Measurements from ENCODE around the gene ADSL.

ADSL gene

DNA sequence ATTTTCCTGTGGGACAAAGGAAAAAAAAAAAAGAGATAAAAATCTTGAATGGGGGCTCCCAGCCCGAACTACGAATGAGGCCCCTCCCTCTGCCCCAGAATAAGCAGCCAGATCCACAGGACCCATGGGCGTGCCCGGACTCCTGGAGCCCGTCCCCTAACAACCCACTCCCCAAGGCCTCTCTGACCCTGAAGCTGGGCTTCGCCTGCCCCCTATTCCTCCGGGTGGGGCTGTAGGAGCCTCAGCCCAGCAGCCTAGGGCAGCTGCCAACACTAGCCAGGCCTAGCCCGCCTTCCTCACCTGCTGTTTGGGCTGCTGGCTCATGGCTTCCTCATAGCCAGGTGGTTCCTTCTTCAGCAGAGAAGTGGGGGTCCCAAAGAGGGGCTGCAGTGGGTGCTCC is 70.7 kb downstream of the ADSL start:
- 95 to 96% methylated on average over 3 to 8 of the region's 8 CpGs for WGBS, 2 experiments (ENCODE audit: insufficient coverage in 2 of 2)
- no peaks in the 10 kb centered on the region for H3K4me1 ChIP-seq (ENCODE audit: control insufficient read depth, insufficient read depth, low read length, poor library complexity, severe bottlenecking)
- no peak overlapping the region for H3K4me3 ChIP-seq (ENCODE audit: extremely low read depth, insufficient read depth, low read length, poor library complexity, severe bottlenecking)
- peaks cover 88% of the 10 kb centered on the region for H3K36me3 ChIP-seq (ENCODE audit: control insufficient read depth, insufficient read depth, low read length)
- no peak overlapping the region for H3K27ac ChIP-seq (ENCODE audit: low read depth, low read length, severe bottlenecking)
- H3K9me3 ChIP-seq (ENCODE audit: control insufficient read depth, low read length), result no peaks in the 10 kb centered on the region

DNA sequence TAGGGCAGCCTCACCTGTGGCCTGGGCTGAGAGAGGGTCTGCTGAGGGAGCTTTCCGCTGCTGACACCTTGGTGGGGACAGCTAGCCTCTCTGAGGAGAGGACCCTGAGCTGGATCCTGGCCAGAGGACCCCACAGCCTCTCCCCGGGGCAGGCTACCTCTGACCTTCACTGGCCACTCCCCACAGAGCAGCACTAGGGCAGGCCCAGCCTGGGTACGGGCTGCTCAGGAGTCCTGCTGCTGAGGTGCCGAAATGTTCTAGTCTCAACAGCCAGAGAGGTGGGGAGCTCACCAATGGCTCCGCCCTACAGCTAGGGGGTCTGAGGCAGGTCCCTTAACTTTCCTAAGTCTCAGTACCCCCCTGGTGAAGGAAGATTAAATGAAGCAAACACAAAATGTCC is 71.6 kb downstream of the ADSL start:
- H3K36me3 ChIP-seq (ENCODE audit: control insufficient read depth, insufficient read depth, low read length), result peaks cover 89% of the 10 kb centered on the region
- H3K4me1 ChIP-seq (ENCODE audit: control insufficient read depth, insufficient read depth, low read length, poor library complexity, severe bottlenecking), result no peaks in the 10 kb centered on the region
- no peak overlapping the region for H3K27ac ChIP-seq (ENCODE audit: low read depth, low read length, severe bottlenecking)
- 92 to 93% methylated on average over 2 to 4 of the region's 5 CpGs for WGBS, 2 experiments (ENCODE audit: insufficient coverage in 2 of 2)
- H3K4me3 ChIP-seq (ENCODE audit: extremely low read depth, insufficient read depth, low read length, poor library complexity, severe bottlenecking), result no peak overlapping the region
- H3K9me3 ChIP-seq (ENCODE audit: control insufficient read depth, low read length), result no peaks in the 10 kb centered on the region

DNA sequence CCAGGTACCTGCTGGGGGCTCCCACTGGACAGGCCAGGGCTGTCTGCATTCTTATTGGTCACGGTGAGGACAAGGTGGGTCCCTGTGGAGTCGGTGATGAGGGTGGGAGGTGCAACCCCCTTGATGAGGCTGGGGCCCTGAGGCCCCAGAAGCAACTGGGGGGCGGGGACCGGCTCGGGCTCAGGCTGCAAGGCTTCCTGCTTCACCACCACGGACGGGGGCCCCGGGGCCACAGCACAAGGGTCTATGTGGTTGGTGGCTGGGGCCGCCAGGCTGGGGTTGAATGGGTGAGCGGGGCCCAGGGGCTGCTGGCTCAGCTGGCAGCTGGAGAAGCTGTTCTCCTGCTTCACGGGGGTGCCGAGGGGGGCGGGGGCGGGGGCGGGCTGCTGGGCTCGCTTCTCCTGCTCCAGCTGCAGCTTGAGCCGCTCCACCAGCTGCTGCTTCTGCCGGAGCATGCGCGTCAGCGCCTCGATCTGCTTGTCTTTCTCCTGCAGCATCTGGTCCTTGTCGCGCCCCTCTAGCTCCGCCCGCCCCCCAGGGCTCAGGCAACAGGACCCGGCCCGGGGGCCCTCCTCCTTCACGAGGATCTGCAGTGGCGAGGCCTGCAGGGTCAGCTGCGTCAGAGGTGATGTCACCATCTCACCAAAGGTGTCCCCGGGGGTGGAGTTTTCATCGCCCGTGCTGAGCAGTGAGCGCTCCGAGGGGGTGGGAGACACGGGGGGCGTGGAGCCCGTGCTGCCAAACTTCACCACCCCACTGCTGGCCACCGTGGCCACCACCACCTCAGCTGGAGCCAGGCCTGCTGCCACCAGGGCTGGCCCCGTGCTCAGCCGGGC is 72.3 kb downstream of the ADSL start:
- Histone ChIP-seq H3K4me1 (ENCODE audit: control insufficient read depth, insufficient read depth, low read length, poor library complexity, severe bottlenecking) (no peaks in the 10 kb centered on the region), H3K36me3 (ENCODE audit: control insufficient read depth, insufficient read depth, low read length) (peaks cover 89% of the 10 kb centered on the region), H3K9me3 (ENCODE audit: control insufficient read depth, low read length) (no peaks in the 10 kb centered on the region), H3K27ac (ENCODE audit: low read depth, low read length, severe bottlenecking) (no peak overlapping the region), H3K4me3 (ENCODE audit: extremely low read depth, insufficient read depth, low read length, poor library complexity, severe bottlenecking) (no peak overlapping the region)
- 87 to 90% methylated on average over 37 to 39 of the region's 42 CpGs for WGBS, 2 experiments (ENCODE audit: insufficient coverage in 2 of 2)

DNA sequence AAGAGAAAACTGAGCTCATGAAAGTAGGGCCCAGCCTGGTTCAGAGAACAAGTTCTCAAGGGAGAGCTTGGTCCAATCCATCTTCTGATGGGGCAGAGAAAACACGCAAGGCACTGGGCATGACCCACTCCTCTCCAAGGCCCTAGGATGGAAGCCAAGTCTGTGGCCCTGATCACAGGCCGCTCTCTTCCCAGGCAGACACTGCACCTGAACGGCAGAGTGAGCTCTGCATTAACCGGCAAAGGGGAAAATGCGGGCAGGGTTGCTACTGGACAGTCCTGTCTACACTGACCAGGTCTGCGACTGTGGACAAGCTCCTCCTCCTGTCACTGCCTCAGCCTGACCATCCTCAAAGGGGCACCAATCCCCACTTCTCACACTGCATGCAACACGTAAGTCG is 73.4 kb downstream of the ADSL start:
- H3K9me3 ChIP-seq (ENCODE audit: control insufficient read depth, low read length), result no peaks in the 10 kb centered on the region
- peaks cover 95% of the 10 kb centered on the region for H3K36me3 ChIP-seq (ENCODE audit: control insufficient read depth, insufficient read depth, low read length)
- no peaks in the 10 kb centered on the region for H3K4me1 ChIP-seq (ENCODE audit: control insufficient read depth, insufficient read depth, low read length, poor library complexity, severe bottlenecking)
- H3K4me3 ChIP-seq (ENCODE audit: extremely low read depth, insufficient read depth, low read length, poor library complexity, severe bottlenecking), result no peak overlapping the region
- WGBS, 2 experiments (ENCODE audit: insufficient coverage in 2 of 2), result 89 to 96% methylated on average over 7 to 8 of the region's 8 CpGs
- no peak overlapping the region for H3K27ac ChIP-seq (ENCODE audit: low read depth, low read length, severe bottlenecking)

DNA sequence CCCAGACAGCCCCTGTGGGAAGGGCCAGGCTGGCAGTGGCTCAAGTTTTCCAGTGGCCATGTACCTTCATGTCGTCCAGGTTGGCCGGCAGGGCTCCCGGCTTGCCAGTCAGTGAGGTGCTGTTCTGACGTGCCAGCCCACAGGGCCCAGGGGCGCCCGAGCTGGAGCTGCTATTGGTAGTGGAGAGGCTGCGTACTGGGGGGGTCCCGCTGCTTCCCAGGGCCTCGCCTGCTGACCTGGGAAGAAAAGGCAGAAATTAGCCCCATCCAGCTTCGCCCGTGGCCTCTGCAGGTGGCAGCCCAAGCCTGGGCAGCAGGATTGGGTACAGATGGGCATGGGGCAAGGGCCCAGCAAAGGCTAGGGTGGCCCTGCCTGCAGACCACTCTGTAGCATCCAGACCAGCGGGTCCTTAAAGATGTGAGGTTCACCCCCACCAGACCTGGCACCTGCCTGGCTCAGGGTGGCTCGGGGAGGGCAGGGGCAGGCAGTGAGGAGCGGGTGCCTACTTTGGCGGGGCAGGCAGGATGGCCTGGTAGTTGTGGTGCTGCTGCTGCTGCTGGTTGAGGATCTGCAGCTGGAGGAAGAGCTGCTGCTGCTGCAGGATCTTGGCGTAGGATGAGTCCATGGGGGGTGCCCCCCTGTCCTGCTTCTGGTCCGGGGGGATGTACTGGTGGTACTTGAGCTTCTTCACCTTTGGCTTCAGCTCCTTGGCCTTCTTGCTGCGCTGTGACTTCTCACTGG is 74.2 kb downstream of the ADSL start:
- WGBS, 2 experiments (ENCODE audit: insufficient coverage in 2 of 2), result 92 to 100% methylated on average over 14 to 18 of the region's 18 CpGs
- peaks cover 98% of the 10 kb centered on the region for H3K36me3 ChIP-seq (ENCODE audit: control insufficient read depth, insufficient read depth, low read length)

DNA sequence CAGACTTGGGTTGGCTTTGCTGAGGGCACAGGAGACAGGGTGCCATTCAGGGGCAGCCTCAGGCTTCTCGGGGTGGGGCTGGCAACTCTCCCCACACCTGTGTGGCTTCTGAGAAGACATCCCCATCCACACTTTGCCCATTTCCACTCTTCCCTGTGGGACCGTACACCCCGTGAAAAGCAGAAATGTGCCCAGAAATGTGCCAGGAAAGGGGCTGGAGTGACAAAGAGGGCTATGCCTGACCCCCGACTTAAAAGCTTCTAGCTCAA is 74.7 kb downstream of the ADSL start:
- Histone ChIP-seq H3K36me3 (ENCODE audit: control insufficient read depth, insufficient read depth, low read length) (peaks cover 98% of the 10 kb centered on the region), H3K9me3 (ENCODE audit: control insufficient read depth, low read length) (no peaks in the 10 kb centered on the region), H3K4me3 (ENCODE audit: extremely low read depth, insufficient read depth, low read length, poor library complexity, severe bottlenecking) (no peak overlapping the region), H3K27ac (ENCODE audit: low read depth, low read length, severe bottlenecking) (no peak overlapping the region), H3K4me1 (ENCODE audit: control insufficient read depth, insufficient read depth, low read length, poor library complexity, severe bottlenecking) (no peaks in the 10 kb centered on the region)
- 93 to 100% methylated on average over 1 to 4 of the region's 4 CpGs for WGBS, 2 experiments (ENCODE audit: insufficient coverage in 2 of 2)

More for the DNA sequence above, 74.2 kb downstream of the ADSL start:
- Histone ChIP-seq H3K9me3 (ENCODE audit: control insufficient read depth, low read length) (no peaks in the 10 kb centered on the region), H3K4me1 (ENCODE audit: control insufficient read depth, insufficient read depth, low read length, poor library complexity, severe bottlenecking) (no peaks in the 10 kb centered on the region), H3K4me3 (ENCODE audit: extremely low read depth, insufficient read depth, low read length, poor library complexity, severe bottlenecking) (no peak overlapping the region), H3K27ac (ENCODE audit: low read depth, low read length, severe bottlenecking) (no peak overlapping the region)

DNA sequence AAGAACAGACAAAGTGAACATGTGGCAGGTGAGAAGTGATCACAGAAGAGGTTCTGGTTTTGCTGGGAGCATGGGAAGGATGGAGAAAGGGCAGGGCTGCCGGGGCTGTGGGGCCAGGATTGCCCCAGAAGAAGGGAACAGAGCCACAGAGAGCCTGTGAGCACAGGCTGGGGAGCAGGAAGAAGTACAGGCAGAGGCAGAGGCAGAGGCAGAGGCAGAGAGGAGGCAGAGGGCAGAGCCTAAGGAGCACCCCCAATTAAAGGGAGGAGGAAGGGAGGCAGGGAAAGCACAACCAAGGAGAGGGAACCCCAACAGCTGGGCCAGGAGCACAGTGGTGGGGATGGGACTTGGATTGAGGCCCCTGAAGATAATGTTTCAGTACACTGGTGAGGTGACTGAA is 75.6 kb downstream of the ADSL start:
- Histone ChIP-seq H3K4me3 (ENCODE audit: extremely low read depth, insufficient read depth, low read length, poor library complexity, severe bottlenecking) (no peak overlapping the region), H3K27ac (ENCODE audit: low read depth, low read length, severe bottlenecking) (no peak overlapping the region), H3K36me3 (ENCODE audit: control insufficient read depth, insufficient read depth, low read length) (peaks cover 98% of the 10 kb centered on the region), H3K9me3 (ENCODE audit: control insufficient read depth, low read length) (no peaks in the 10 kb centered on the region), H3K4me1 (ENCODE audit: control insufficient read depth, insufficient read depth, low read length, poor library complexity, severe bottlenecking) (no peaks in the 10 kb centered on the region)
- 88 to 100% methylated on average over 1 of the region's 1 CpG for WGBS, 2 experiments (ENCODE audit: insufficient coverage in 2 of 2)

DNA sequence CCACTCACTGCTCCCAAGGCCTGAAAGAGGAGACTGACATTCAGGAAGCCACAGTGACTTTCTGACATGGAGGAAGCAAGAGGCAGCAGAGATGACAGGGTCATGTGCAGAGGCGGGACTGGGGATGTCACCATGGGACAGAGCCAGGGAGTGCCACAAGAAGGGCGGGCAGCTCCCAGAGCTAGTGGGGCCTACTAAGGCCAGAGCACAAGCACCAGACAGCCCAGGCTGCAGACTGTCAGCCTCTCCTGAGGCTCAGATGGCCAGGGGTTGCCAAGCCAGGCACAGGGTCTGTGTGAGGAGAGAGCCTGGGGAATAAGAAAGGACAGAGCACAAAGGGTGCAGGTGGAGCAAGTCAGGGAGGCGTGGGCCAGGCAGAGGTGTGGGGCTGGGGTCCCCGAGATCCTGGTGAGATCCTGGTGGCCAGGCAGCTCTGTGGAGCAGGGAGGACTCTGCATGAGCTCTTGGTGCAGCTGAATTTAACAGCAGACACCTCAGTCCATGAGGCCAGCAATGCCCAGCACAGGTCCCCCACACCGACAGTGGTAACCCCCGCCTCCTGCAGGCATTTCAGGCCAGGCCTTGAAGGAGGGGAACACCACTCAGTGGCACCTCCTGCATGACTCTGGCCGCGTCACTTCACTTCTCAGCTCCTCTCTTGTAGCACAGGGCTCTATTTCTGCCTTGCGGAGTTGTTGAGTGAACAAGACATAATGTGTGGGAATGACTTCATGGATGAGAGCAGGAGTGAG is 76.4 kb downstream of the ADSL start:
- peaks cover 98% of the 10 kb centered on the region for H3K36me3 ChIP-seq (ENCODE audit: control insufficient read depth, insufficient read depth, low read length)
- no peaks in the 10 kb centered on the region for H3K9me3 ChIP-seq (ENCODE audit: control insufficient read depth, low read length)
- no peak overlapping the region for H3K4me3 ChIP-seq (ENCODE audit: extremely low read depth, insufficient read depth, low read length, poor library complexity, severe bottlenecking)
- no peaks in the 10 kb centered on the region for H3K4me1 ChIP-seq (ENCODE audit: control insufficient read depth, insufficient read depth, low read length, poor library complexity, severe bottlenecking)
- 90 to 97% methylated on average over 5 to 9 of the region's 9 CpGs for WGBS, 2 experiments (ENCODE audit: insufficient coverage in 2 of 2)
- no peak overlapping the region for H3K27ac ChIP-seq (ENCODE audit: low read depth, low read length, severe bottlenecking)

DNA sequence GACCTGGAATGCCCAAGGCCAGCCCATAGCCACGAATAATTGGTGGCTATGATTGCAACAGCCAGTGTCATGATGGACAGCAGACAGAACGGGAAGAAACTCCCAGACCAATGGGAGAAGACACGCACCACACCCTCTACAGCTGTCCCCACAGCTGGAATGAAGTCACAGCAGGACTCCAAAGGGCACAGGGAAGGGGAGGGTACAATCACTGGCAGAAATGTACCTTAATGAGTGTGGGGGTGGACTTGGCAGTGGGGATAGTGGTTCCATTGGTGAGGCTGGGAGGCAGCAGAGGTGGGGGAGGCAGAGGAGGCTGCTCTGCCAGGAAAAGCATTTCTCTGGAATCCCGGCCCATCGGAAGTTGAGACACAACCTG is 77.0 kb downstream of the ADSL start:
- no peak overlapping the region for H3K4me3 ChIP-seq (ENCODE audit: extremely low read depth, insufficient read depth, low read length, poor library complexity, severe bottlenecking)
- H3K27ac ChIP-seq (ENCODE audit: low read depth, low read length, severe bottlenecking), result no peak overlapping the region
- no peaks in the 10 kb centered on the region for H3K9me3 ChIP-seq (ENCODE audit: control insufficient read depth, low read length)
- H3K4me1 ChIP-seq (ENCODE audit: control insufficient read depth, insufficient read depth, low read length, poor library complexity, severe bottlenecking), result no peaks in the 10 kb centered on the region
- H3K36me3 ChIP-seq (ENCODE audit: control insufficient read depth, insufficient read depth, low read length), result peaks cover 98% of the 10 kb centered on the region
- 90 to 97% methylated on average over 3 of the region's 5 CpGs for WGBS, 2 experiments (ENCODE audit: insufficient coverage in 2 of 2)

DNA sequence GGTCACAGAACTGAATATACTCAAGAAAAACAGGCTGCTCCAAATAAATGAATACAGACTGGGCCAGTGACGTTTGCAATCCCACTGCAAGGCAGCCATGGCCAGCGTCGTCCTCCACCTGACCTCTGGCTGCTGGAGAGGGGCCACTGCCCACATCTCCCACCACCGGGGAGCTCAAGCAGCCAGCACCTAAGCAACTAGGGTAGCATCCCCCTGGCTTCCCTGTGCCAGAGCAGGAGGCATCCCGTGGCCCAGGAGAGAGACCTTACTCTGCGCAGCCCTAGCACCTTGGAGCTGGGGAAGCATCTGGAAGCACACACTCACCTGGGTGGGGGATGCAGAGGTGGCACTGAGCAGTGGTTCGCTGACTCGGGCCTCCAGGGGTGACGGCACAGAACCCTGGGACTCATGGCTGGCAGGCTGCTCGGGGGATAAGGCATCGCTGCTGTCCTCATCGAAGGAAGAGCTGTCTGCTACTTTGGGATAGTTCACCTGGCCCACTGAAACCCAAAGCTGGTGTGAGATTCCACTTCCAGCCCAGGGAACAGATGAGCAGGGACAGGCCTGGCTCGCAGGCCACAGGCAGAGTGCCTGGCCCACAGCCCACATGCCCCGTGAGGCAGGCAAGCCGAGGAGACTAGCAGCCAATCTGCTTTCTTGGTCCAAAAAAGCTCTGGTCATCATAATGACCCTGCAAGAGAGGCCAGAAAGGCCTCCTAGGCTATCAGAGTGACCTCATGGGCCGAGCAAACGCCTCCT is 77.8 kb downstream of the ADSL start:
- H3K9me3 ChIP-seq (ENCODE audit: control insufficient read depth, low read length), result no peaks in the 10 kb centered on the region
- H3K27ac ChIP-seq (ENCODE audit: low read depth, low read length, severe bottlenecking), result no peak overlapping the region
- H3K36me3 ChIP-seq (ENCODE audit: control insufficient read depth, insufficient read depth, low read length), result peaks cover 98% of the 10 kb centered on the region
- no peaks in the 10 kb centered on the region for H3K4me1 ChIP-seq (ENCODE audit: control insufficient read depth, insufficient read depth, low read length, poor library complexity, severe bottlenecking)
- WGBS, 2 experiments (ENCODE audit: insufficient coverage in 2 of 2), result 95 to 97% methylated on average over 16 of the region's 17 CpGs
- H3K4me3 ChIP-seq (ENCODE audit: extremely low read depth, insufficient read depth, low read length, poor library complexity, severe bottlenecking), result no peak overlapping the region
